HG03442 (cell line): ENCODE measurements around the gene THBD.

Experiments used
- ATAC-seq: cut with Tn5 transposase; IDR thresholded peaks from one replicate; pipeline ENCODE4 v1.9.1; 2021; ENCODE audit warnings: mild to moderate bottlenecking, moderate library complexity; ENCODE audit not compliant: unreplicated experiment

THBD gene

GRCh38 chr20:23049201-23050075 is at the start of gene THBD:
THBD (minus strand) TSS chr20:23049672; CDS start chr20:23049504, 168 bp downstream.
- ATAC-seq: no peak

- no peak for ATAC-seq
Measured at GRCh38 chr20:23097636-23098580, 48.4 kb upstream of the THBD start.

GRCh38 chr20:23096986-23097520 is 47.6 kb upstream of the THBD start:
- no peak for ATAC-seq

GRCh38 chr20:23096097-23096496 is 46.6 kb upstream of the THBD start:
- no peak for ATAC-seq

- ATAC-seq: no peak
Measured at GRCh38 chr20:23095499-23095898, 46.0 kb upstream of the THBD start.

- no peak for ATAC-seq
Measured at GRCh38 chr20:23094927-23095326, 45.5 kb upstream of the THBD start.

GRCh38 chr20:23094213-23094896 is 44.9 kb upstream of the THBD start:
- ATAC-seq: no peak

- ATAC-seq: no peak
Measured at GRCh38 chr20:23093613-23094012, 44.1 kb upstream of the THBD start.

GRCh38 chr20:23092861-23093495 is 43.5 kb upstream of the THBD start:
- no peak for ATAC-seq

- no peak for ATAC-seq
Measured at GRCh38 chr20:23092384-23092756, 42.9 kb upstream of the THBD start.

GRCh38 chr20:23091721-23092383 is 42.4 kb upstream of the THBD start:
- ATAC-seq: no peak

- ATAC-seq: no peak
Measured at GRCh38 chr20:23090878-23091277, 41.4 kb upstream of the THBD start.

GRCh38 chr20:23090147-23090546 is 40.7 kb upstream of the THBD start:
- no peak for ATAC-seq

GRCh38 chr20:23088866-23089265 is 39.4 kb upstream of the THBD start:
- ATAC-seq: no peak

GRCh38 chr20:23087587-23088251 is 38.2 kb upstream of the THBD start:
- no peak for ATAC-seq

GRCh38 chr20:23086931-23087411 is 37.5 kb upstream of the THBD start:
- no peak for ATAC-seq

GRCh38 chr20:23086056-23086566 is 36.6 kb upstream of the THBD start, which contains the start of gene CD93:
CD93 (minus strand) TSS chr20:23086324; CDS start chr20:23086192, 132 bp downstream.
- peak; percentile 50 for ATAC-seq

GRCh38 chr20:23085436-23086055 is 36.1 kb upstream of the THBD start:
- no peak for ATAC-seq
